NCI-H2227 (cell line): ENCODE data around the gene CPB1.

Experiments used
- DNase-seq: peaks from one replicate; lab custom pipeline; 2025; ENCODE audit not compliant: unreplicated experiment; lab: John Stamatoyannopoulos, UW

The CPB1 gene

GRCh38 chr3:148828136-148828690 lies 602 bp downstream of the CPB1 start:
- no peak for DNase-seq

DNA sequence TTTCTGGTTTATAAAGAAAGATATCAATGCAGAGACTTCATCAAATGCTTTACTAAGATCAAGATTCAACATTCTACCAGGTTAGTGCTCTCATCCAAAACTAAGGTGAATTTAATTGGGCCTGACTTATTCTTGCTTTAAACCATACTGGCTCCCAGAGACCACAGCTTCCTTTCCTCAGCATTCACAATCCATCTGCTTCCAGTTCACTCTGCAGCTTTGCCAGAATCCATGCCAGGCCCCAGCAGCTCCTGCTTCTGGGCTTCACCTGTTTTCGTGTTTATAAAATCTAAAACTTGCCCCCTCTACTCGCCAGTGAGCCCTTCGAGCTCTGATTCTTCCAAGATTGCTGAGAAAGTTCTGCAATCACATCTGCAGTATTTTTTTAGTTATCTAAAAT lies 2.3 kb downstream of the CPB1 start:
- no peak for DNase-seq

DNA sequence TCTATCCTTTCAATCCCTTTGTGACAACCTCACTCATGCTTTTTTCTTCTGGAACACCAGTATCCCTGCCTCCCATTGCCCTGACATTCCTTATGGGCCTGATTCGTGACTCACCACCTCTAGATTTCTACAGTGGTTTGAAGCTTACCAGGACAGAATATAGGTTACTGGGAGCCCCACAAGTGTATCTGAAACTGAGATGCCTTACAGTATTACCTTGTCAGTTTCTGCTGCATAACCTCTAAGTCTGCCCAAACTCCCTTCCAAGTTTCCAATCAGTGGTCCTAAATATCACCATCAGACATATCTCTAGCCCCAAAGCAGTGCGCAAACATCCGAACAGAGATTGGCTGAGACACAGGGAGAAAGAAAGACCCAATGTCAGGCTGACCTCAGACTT lies 5.6 kb downstream of the CPB1 start:
- no peak for DNase-seq

DNA sequence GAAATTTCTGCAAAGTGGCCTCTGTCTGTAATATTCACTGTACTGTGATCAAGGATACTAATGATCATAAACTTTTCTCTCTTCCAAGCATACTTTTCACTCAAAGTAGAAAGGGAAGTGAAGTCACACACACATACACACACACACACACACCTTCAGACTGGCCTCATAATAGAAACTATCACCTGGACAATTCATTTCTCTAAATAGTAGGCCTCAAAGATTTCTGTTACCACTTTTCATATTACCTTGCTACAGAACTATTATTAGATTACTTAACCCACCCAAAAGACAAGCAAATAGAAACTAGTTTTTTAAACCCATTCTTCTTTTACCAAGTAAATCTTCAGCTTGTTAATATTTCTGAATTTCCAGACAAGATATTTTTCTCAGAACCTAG lies 12.2 kb downstream of the CPB1 start:
- DNase-seq: no peak

- no peak for DNase-seq
Observed at GRCh38 chr3:148840451-148840850, 12.8 kb downstream of the CPB1 start.

DNA sequence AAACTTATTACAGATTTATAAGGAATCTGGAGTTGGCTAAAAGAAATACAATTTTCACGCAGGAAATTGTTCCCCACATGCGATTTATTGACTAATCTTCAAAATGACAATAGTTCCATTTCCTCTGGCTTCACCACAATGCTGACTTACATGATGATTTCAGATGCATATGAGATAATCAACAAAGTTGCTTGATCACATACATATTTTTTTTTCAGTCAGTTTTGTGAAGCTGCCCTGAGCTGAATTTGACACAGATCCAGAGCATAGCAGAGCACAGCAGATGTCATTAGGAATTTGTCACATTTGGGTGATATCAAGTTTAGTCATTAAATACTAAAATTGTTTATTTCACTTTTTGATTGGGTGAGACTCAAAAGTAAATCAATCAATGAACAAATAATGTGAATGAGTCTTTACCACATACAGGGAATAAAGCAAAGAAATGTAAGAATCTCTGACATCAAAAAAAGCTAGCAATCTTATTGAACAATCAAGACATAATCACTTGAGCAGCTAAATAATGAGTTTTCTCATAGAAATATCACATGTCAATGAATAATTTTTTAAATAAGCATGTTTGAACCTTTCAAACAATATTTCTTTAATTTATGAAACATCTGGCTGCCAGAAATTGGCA lies 18.3 kb downstream of the CPB1 start:
- DNase-seq: no peak

DNA sequence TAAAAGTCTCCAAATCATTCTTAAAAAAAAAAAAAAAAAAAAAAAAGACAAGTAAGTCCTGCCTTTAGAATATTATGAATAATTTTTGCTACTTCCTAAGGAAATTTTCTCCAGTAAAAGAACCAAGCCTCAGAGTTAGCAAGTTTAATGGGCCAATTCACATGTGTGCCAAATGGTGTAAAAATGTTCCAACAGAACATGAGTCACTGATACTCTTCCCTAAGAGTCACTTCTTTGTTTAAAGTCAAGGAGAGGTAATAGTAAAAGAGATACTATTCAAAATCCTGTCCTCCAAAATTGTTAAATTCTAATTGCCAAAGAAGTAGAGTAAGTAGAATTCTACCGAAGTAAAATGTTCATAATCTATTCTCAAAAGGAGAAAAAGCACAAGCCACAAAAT lies 19.7 kb downstream of the CPB1 start:
- no peak for DNase-seq

- no peak for DNase-seq
Observed at GRCh38 chr3:148848410-148848809, 20.8 kb downstream of the CPB1 start.

- DNase-seq: no peak
Observed at GRCh38 chr3:148852271-148852992, 24.8 kb downstream of the CPB1 start.

DNA sequence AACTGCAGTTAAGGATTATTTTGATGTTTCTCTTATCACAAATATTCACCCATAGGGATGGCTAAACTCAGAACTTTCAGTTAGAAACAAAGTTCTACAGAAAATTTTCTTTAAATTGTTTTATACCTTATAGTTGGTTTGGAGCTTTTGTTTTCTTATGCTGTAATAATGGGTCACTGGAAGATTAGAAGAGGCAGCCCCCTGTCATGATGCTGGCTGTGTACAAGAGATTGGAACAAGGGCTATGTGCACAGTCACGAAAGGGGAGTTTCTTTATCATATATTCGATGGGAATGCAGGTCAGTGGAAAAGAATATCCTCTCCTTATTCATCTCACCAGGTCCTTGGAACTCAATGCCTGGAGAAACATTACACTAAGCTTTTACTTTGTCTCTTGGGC lies 25.5 kb downstream of the CPB1 start:
- no peak for DNase-seq

GRCh38 chr3:148854061-148854460 lies 26.4 kb downstream of the CPB1 start:
- no peak for DNase-seq

- no peak for DNase-seq
Observed at GRCh38 chr3:148856384-148856783, 28.8 kb downstream of the CPB1 start.

GRCh38 chr3:148857316-148857715 lies 29.7 kb downstream of the CPB1 start:
- no peak for DNase-seq

- DNase-seq: no peak
Observed at GRCh38 chr3:148861277-148861869, 33.8 kb downstream of the CPB1 start.

DNA sequence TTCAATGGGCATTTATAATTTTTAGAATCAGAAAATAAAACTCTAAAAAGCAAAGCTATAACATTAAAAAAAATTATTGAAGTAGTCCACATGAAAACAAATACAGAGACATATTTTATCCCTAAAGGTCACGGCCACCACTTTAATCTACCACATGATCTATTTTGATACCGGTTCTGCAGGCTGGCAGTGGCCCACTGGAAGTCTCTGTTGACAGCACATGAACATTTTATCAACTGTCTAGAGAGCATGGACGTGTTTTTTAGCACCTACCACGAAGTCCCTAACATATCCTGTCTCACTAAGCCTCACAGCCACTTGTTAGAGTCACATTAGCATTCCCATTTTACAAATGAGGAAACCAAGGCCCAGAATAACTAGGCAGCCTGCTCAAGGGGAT lies 35.7 kb downstream of the CPB1 start:
- no peak for DNase-seq

DNA sequence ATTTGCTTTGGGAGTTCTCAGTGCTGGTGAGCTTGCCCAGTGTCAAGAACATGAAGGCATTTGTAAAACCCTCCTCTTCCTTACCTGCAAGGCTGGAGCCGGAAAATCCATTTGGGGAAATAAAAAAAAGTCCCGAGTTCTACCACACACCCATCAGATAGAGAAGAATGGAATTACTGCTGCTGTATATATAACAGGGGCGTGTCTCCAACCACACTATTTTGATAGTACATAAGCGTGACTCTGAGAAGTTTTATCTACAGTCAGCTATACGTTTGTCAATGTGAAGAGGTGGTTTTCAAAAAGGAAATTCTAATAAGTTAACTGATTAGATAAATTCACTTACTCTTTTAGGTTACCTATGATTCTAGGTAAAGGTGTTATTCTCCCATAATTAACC lies 36.2 kb downstream of the CPB1 start:
- DNase-seq: no peak

GRCh38 chr3:148865049-148865448 lies 37.4 kb downstream of the CPB1 start, which contains the start of gene CPA3:
Gene CPA3 (plus strand): TSS chr3:148865296. CDS start chr3:148865308, 12 bp downstream.
- no peak for DNase-seq

DNA sequence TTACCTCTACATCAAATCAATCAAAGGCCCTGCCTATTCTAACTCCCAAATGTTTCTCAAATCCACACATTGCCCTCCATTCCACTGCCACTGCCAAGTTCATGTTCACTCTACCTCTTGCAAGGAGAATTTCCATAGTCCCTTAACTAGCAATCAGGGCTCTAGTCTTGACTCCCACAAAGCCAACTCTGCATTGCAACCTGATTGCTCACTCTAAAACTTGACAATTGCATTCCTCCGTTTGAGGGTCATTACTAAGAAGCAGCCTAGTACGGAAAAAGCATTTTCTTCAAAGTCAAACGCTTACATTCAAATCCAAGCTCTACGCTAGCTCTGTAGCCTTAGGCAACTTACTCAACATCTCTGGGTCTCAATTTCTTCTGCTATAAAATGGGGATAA lies 38.6 kb downstream of the CPB1 start:
- DNase-seq: no peak

GRCh38 chr3:148873270-148873927 lies 45.8 kb downstream of the CPB1 start:
- DNase-seq: no peak

DNA sequence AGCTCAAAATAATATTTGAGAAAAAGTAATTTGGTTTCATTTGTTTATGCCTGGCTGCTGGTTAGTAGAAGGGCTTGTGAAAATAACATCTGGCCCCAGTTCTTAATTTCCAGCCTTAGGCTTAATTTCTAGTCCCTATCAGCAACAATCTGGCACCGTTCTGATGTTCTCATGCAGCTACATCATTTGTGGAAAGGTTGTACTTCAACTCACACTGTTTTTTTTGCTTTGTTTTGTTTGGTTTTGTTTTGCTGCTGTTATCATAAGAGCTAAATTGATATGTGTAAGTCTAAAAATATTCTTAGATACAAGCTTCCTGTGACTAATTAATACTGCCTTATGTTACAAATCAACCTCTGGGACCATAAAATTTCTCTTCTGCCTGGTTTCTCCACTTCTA lies 46.4 kb downstream of the CPB1 start:
- DNase-seq: no peak

DNA sequence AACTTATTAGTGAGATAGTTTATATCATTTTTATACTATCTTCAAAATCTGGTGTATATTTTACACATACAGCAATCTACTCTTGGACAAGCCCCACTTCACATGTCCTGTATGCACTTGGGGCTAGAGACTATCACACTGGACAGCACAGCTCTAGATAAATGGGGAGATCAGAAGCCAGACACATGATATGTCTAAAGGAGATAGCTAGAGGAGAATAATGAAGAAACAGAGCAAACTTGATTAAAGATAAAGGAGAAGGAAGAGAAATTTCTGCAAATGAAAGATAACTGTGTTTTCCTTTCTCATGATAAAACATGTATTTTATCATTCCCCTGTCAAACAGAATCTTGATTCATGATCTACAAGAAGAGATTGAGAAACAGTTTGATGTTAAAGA lies 50.5 kb downstream of the CPB1 start:
- DNase-seq: no peak

DNA sequence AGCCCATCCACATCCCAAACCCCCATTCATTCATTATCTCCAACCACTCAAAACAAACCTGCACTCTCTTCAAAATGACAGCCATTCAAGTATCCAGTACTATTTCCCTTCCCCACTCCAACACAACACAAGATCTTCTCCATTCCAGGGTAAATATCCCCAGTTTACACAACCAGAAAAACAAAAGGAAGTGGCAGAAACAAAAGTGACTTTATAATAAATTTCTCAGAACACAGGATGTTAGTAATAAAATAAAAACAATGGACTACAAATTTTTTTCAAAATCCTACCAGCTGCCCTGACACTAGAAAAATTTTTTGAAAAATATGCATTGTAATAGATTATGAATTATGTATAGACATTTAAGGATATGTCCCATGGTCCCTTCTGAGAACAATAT lies 51.6 kb downstream of the CPB1 start:
- DNase-seq: no peak
